Stimulated activated CD8-positive, alpha-beta memory T cell treated with anti-CD3 and anti-CD28 coated beads, Interleukin-4, amount 100 ng/mL, for 4 hours (primary cell): Measurements from ENCODE around the gene GZMM.
"Not testable (repeated sequence)": the region's sequence is repeated elsewhere in the genome, so short reads cannot be mapped to it uniquely, and the experiment has no call there.

Source experiments
- DNase-seq, 2 donors: peaks; one replicate each; pipeline ENCODE4 v3.0.0-alpha.2; 2020; ENCODE audit warnings: low read depth in 2 of 2, low spot score in 1 of 2

GZMM gene

GRCh38 chr19:580274-580835, 36.5 kb downstream of the GZMM start:
- DNase-seq, result no peak

DNA sequence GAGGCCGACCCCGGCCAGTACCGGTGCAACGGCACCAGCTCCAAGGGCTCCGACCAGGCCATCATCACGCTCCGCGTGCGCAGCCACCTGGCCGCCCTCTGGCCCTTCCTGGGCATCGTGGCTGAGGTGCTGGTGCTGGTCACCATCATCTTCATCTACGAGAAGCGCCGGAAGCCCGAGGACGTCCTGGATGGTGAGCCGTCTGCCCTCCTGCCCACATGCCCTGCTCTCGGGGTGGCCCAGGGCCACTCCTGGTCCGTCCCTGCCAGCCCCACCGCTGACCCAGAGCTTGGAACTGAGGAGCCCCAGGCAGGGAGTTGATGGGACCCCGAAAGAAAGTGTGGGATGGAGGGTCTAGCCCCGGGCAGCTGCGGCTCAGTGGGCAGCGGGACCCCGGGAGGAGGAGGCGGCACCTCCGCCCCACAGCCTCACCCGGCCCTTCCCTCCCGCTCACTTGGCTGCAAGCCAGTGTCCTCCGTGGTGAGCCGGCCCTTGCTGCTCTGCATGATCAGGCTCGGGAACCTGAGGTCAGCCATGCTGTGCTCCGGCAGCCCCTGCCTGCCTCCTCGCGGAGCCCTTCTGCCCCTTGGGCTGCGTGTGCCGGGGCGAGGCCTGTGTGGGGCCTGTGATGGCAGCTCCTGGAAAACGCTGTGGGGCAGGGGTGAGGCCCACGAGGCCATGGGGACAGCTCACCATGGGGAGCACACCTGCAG, 37.7 kb downstream of the GZMM start:
- no peak for DNase-seq

DNA sequence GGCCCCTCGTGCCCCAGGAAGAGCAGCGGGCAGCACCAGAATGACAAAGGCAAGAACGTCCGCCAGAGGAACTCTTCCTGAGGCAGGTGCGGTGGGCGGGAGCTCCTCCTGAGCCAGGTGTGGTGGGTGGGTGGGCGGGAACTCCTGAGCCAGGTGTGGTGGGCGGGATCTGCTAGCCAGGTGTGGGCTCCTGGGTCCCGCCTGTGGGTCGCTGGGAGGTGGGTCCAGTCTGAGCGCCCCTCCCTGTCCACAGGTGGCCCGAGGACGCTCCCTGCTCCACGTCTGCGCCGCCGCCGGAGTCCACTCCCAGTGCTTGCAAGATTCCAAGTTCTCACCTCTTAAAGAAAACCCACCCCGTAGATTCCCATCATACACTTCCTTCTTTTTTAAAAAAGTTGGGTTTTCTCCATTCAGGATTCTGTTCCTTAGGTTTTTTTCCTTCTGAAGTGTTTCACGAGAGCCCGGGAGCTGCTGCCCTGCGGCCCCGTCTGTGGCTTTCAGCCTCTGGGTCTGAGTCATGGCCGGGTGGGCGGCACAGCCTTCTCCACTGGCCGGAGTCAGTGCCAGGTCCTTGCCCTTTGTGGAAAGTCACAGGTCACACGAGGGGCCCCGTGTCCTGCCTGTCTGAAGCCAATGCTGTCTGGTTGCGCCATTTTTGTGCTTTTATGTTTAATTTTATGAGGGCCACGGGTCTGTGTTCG, 38.8 kb downstream of the GZMM start:
- DNase-seq, result no peak

GRCh38 chr19:583198-583967, 39.5 kb downstream of the GZMM start:
- DNase-seq, result no peak

DNA sequence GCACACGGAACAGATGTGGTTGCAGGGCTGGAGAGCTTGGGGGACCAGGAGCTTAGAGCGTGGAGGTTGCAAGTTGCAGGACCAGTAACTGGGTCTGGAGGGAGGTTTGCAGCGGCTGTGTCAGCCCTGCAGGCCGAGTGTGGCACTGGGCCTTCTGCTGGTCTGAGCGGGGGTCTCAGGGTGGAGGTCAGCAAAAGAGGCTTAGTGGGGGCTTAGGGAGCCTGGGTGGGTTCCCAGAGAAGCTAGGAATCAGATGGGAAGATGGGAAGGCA, 40.1 kb downstream of the GZMM start:
- no peak for DNase-seq

DNA sequence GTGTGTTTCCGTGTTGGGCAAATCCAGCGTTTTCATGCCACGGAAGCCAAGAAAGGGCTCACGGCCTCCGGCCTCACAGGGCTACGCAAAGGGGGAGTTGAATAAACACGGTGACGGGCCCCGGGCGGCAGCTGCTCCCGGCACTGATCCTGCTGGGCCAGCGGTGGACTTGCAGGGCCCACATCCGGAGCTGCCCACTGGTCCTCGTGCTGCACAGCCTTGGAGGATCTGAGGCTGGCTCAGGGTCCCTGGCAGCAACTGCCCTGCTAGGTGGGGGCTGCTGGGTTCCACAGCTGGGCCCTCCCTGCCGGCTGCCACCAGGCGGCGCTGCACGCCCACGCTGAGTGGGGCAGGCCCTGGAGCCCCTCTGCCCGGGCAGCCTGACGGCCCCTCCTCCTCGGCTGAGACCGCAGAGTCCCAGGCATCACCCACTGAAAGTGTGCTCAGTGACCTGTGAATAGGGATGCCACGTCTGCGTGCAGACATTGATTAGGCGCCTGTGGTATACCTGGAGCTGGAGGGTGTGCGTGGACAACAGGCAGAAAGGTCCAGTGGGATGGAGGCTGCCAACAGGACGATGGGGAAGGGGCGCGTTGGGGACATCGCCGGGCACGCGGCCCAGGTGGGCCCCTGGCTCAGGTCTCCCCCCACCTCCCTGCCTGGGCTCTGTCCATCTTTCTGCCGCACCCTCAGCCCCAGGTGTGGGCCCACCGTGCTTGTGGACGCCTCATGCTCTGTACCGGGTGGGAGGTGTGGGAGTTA, 40.6 kb downstream of the GZMM start:
- DNase-seq, result no peak

DNA sequence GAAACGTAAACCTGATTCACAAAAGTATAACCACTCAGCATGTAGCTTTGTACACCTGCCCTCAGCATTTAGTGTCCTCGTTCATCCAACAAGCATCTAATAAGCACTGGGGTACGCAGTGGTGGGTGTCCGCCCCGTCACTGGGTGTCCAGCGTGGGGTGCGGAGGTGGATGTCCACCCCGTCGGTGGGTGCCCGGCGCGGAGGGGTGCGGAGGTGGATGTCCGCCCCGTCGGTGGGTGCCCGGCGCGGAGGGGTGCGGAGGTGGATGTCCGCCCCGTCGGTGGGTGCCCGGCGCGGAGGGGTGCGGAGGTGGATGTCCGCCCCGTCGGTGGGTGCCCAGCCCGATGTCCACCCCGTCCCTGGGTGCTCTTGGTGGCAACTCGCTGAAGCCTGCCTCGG, 41.3 kb downstream of the GZMM start:
- not testable (repeated sequence) for DNase-seq

DNA sequence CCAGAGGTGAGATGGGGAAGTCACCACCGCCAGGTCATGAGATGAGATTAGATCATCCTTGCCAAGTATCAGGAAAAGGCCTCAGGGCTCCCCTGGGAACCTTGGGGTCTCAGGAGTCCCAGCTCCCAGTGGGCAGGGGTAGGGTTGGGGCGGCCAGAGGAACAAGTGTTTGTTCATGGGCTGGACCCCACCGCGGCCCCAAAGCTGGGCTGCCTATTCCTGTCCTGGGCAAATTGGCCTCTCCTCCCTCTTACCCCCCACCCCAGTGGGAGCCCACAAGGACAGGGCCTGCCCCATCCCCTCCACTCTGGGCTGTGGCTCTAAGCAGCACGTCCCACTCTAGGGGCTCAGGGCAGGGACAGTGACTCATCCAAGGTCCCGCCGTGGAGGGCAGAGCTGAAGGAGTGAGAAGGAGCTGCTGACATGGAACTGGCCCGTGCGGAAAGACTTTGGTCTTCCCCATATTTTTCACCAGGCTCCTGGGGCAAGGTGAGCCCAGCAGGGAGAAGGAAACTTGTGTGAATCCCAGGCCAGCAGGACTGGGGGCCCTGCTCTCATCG, 41.8 kb downstream of the GZMM start:
- DNase-seq, result no peak

- DNase-seq, result no peak
These were observed 44.4 kb downstream of the GZMM start for GRCh38 chr19:588093-588740.

GRCh38 chr19:588741-589692, 45.2 kb downstream of the GZMM start:
- no peak for DNase-seq

DNA sequence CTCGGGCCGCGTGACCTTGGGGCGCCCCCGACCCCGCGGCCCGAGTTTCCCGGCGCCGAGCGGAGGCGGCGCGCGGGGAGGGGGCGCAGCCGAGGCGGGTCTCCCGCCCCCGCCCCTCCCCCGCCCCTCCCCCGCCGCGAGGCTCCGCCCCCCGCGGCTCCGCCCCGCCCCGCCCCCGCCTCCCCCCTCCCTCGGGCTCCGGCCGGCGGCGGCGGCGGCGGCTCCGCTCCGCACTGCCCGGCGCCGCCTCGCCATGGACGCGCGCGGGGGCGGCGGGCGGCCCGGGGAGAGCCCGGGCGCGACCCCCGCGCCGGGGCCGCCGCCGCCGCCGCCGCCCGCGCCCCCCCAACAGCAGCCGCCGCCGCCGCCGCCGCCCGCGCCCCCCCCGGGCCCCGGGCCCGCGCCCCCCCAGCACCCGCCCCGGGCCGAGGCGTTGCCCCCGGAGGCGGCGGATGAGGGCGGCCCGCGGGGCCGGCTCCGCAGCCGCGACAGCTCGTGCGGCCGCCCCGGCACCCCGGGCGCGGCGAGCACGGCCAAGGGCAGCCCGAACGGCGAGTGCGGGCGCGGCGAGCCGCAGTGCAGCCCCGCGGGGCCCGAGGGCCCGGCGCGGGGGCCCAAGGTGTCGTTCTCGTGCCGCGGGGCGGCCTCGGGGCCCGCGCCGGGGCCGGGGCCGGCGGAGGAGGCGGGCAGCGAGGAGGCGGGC, 46.0 kb downstream of the GZMM start, which contains the start of gene HCN2:
Gene HCN2 (plus strand): TSS at position 189 of the 703 bp plus-strand sequence. CDS start 65 bp downstream, at position 254.
- DNase-seq, result no peak

GRCh38 chr19:590396-590745, 46.5 kb downstream of the GZMM start:
- no peak for DNase-seq

- no peak for DNase-seq
These were observed 46.9 kb downstream of the GZMM start for GRCh38 chr19:590750-591098.

DNA sequence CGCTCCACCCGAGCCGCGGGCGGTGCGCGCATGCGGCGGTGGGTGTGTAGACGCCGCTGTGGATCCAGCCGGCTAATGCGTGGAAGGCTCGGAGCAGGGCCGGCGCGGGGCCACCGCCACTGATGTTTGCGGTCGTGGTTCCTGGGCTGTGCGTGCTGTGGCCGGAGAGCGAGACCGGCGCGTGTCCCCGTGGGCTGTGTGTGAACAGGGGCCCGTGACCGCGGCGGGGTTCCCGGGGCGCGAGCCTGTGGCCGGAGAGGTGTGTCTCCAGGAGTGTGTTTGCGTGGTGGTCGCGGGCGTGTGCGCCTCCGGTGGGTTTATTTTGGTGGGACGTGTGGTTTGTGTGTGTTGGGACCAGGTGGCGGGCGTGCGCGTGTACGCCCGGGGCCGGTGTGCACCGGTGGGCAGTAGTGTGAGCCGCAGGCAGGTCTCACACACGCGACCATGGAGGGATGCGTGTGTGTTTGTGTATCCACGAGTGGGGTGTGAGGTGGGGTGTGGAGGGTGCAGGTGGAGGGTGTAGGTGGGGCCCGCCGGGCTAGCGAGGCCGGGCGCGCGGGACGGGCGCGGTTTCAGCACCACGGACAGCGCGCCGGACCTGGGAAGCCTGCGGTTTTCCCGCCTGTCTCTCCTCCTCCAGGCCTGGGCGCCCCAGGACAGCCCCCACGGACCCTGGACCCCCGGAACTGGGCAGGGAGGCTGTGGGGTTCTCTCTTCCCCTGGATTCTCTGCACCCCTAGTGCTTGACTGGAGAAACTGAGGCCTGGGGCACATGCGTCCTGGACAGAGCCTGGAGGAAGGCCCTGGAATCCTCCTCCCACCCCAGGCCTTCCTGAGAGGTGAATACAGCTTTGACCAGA, 47.5 kb downstream of the GZMM start:
- DNase-seq, result no peak

DNA sequence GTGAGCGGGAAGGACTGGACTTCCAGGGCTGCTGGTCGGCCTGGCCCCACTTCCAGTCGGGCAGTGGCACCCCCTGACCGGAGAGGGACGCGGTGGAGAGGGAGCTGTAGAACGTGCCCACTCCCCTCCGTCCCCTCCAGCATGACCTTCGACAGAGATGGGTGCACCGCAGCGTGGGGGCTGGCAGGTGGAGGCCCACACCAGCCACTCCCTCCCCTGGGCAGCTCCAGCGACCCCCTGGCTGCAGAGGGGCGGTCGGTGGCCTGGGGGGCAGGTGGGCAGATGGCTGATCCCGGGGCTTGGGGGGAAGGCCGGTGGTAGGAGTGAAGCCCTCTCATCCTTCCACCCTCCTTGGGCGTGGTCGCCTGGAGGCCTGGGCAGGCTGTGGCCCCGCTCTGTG, 48.2 kb downstream of the GZMM start:
- no peak for DNase-seq

GRCh38 chr19:593055-593454, 49.2 kb downstream of the GZMM start:
- no peak for DNase-seq

- DNase-seq, result no peak
These were observed 49.7 kb downstream of the GZMM start for GRCh38 chr19:593505-593904.
